A549 treated with Hydrocortisone at 1 μM for 4 hours (cell line): ENCODE measurements around the gene RNASET2. TPM values are rescaled to one million over a fixed set of nuclear protein-coding genes. Genes with fewer than 3 reads are reported as not detected.

ENCODE experiments used
- total RNA-seq: library from RNA; stranded (reverse); fragments of 200-300 nt; extraction: Qiagen RNA extraction; gene quantifications from 5 replicates; pipeline ENCODE4 v1.2.3, GENCODE V29; 2022

The RNASET2 gene, protein sequence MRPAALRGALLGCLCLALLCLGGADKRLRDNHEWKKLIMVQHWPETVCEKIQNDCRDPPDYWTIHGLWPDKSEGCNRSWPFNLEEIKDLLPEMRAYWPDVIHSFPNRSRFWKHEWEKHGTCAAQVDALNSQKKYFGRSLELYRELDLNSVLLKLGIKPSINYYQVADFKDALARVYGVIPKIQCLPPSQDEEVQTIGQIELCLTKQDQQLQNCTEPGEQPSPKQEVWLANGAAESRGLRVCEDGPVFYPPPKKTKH
- total RNA-seq = 12.9 to 17.0 TPM (median 16.6 TPM) in 5 replicates

GRCh38 chr6:166956444-166957086, at the start of gene RNASET2:
Gene RNASET2 (minus strand): TSS chr6:166956550. CDS start chr6:166956182, 368 bp downstream.

GRCh38 chr6:166999145-166999883, 43.0 kb upstream of the RNASET2 start, which contains the start of gene CEP43:
Gene CEP43 (plus strand): TSS chr6:166999397. CDS start chr6:166999413, 16 bp downstream.

Other genes starting within 250 kb of the RNASET2 start
- 8.8 to 9.9 TPM (median 9.2 TPM) in 5 replicates for gene CEP43, start 42.8 kb upstream of the RNASET2 start, total RNA-seq
- gene CCR6, start 166.5 kb upstream of the RNASET2 start, total RNA-seq = 0.09 TPM in 1 of 5 replicates, not detected in the others
- not detected in 5 replicates for gene GPR31, start 201.4 kb upstream of the RNASET2 start, total RNA-seq